GM23338 (cell line): ENCODE measurements around the gene MDH1. TPM values are rescaled to one million over a fixed set of nuclear protein-coding genes. Genes with fewer than 3 reads are reported as not detected.

Source experiments
- ATAC-seq: fragments of 200-7000 bp; cut with Tn5 transposase; 3 replicates; pipeline ENCODE4 v1.9.1; 2020
- DNase-seq: peaks from one replicate; pipeline ENCODE4 v3.0.0-alpha.2; 2015; ENCODE audit warnings: low spot score
- H2AFZ ChIP-seq: fragments of 200-600 bp; sonication (generic); 2 replicates; pipeline ENCODE4 v1.8.0; 2016; ENCODE audit warnings: antibody characterized with exemption, mild to moderate bottlenecking, moderate library complexity
- H3F3A ChIP-seq: fragments of 200-600 bp; sonication (generic); replicated peaks from 2 replicates; pipeline ENCODE4 v1.8.0; 2017; ENCODE audit warnings: antibody characterized with exemption, mixed run types, low read depth
- H3K27ac ChIP-seq: fragments of 200-600 bp; sonication (generic); 2 replicates; pipeline ENCODE4 v1.6.1; 2016; ENCODE audit warnings: low read depth
- H3K27me3 ChIP-seq: fragments of 200-600 bp; sonication (generic); 2 replicates; pipeline ENCODE4 v1.8.0; 2016; ENCODE audit warnings: mild to moderate bottlenecking, mixed run types, moderate library complexity; ENCODE audit not compliant: insufficient read depth
- H3K36me3 ChIP-seq: fragments of 200-600 bp; sonication (generic); 2 replicates; pipeline ENCODE4 v1.8.0; 2016; ENCODE audit warnings: mild to moderate bottlenecking; ENCODE audit not compliant: insufficient read depth
- H3K4me1 ChIP-seq: fragments of 200-600 bp; sonication (generic); 2 replicates; pipeline ENCODE4 v1.8.0; 2016; ENCODE audit warnings: mild to moderate bottlenecking, moderate library complexity; ENCODE audit not compliant: insufficient read depth
- H3K4me2 ChIP-seq: fragments of 200-600 bp; sonication (generic); 2 replicates; pipeline ENCODE4 v1.7.1; 2017; ENCODE audit warnings: mixed run types
- H3K4me3 ChIP-seq: fragments of 200-600 bp; sonication (generic); 2 replicates; pipeline ENCODE4 v1.6.1; 2016; ENCODE audit warnings: mixed run types
- H3K79me2 ChIP-seq: fragments of 200-600 bp; sonication (generic); replicated peaks from 2 replicates; pipeline ENCODE4 v1.8.0; 2017; ENCODE audit warnings: mild to moderate bottlenecking; ENCODE audit not compliant: insufficient read depth
- H3K9me2 ChIP-seq: fragments of 200-600 bp; sonication (generic); 2 replicates; pipeline ENCODE4 v1.8.0; 2017; ENCODE audit not compliant: insufficient read depth
- H4K20me1 ChIP-seq: fragments of 200-600 bp; sonication (generic); replicated peaks from 2 replicates; pipeline ENCODE4 v1.8.0; 2017; ENCODE audit warnings: mild to moderate bottlenecking; ENCODE audit not compliant: insufficient read depth
- H3K27ac Mint-ChIP-seq: 2 replicates; pipeline ENCODE4 v1.8.0; 2020; ENCODE audit warnings: inconsistent platforms, mild to moderate bottlenecking, moderate library complexity, mixed read lengths
- H3K27me3 Mint-ChIP-seq: 3 replicates; pipeline ENCODE4 v1.8.0; 2022; ENCODE audit warnings: low read depth, mild to moderate bottlenecking, moderate library complexity, mixed read lengths, inconsistent platforms; ENCODE audit not compliant: insufficient read depth, poor library complexity
- H3K36me3 Mint-ChIP-seq: 3 replicates; pipeline ENCODE4 v1.8.0; 2021; ENCODE audit warnings: low read depth, mild to moderate bottlenecking, inconsistent platforms, moderate library complexity, mixed read lengths
- H3K4me1 Mint-ChIP-seq: 3 replicates; pipeline ENCODE4 v1.8.0; 2020; ENCODE audit warnings: mild to moderate bottlenecking, inconsistent platforms, mixed read lengths
- H3K4me3 Mint-ChIP-seq: 3 replicates; pipeline ENCODE4 v1.8.0; 2021; ENCODE audit warnings: moderate library complexity, mild to moderate bottlenecking, inconsistent platforms, mixed read lengths
- H3K9me3 Mint-ChIP-seq: 3 replicates; pipeline ENCODE4 v1.8.0; 2020; ENCODE audit warnings: moderate library complexity, mild to moderate bottlenecking, inconsistent platforms, mixed read lengths
- CREB1 ChIP-seq: fragments of 250-450 bp; sonication (Bioruptor Pico); IDR thresholded peaks from 2 replicates; pipeline ENCODE4 v1.5.0; 2020; ENCODE audit warnings: low read depth, mild to moderate bottlenecking, moderate library complexity
- CTCF ChIP-seq, 2 experiments: fragments of 200-600 bp in 1 of 2; sonication (generic) in 1 of 2; conservative IDR thresholded peaks; 2 replicates each; pipeline versions ENCODE4 v1.5.1 to v1.6.1; 2016 to 2017; ENCODE audit warnings: antibody characterized with exemption in 2 of 2, low read depth in 2 of 2, mild to moderate bottlenecking in 2 of 2, moderate library complexity in 1 of 2
- EZH2 ChIP-seq: fragments of 200-600 bp; sonication (generic); IDR thresholded peaks from one replicate; pipeline ENCODE4 v1.8.0; 2017; ENCODE audit warnings: antibody characterized with exemption, mild to moderate bottlenecking, low read depth; ENCODE audit not compliant: unreplicated experiment
- EZH2phosphoT487 ChIP-seq: fragments of 200-600 bp; sonication (generic); IDR thresholded peaks from one replicate; pipeline ENCODE4 v1.8.1; 2018; ENCODE audit warnings: antibody characterized with exemption; ENCODE audit not compliant: unreplicated experiment
- JUNB ChIP-seq: IDR thresholded peaks from one replicate; pipeline ENCODE4 v1.6.1; 2016; ENCODE audit warnings: antibody characterized with exemption; ENCODE audit not compliant: unreplicated experiment
- NANOG ChIP-seq: IDR thresholded peaks from 2 replicates; pipeline ENCODE4 v1.6.1; 2016; ENCODE audit warnings: antibody characterized with exemption, borderline replicate concordance
- POLR2AphosphoS5 ChIP-seq: IDR thresholded peaks from 2 replicates; pipeline ENCODE4 v1.6.1; 2016; ENCODE audit warnings: antibody characterized with exemption, low read depth
- STAT1 ChIP-seq: IDR thresholded peaks from one replicate; pipeline ENCODE4 v1.6.1; 2016; ENCODE audit warnings: antibody characterized with exemption; ENCODE audit not compliant: unreplicated experiment
- ZNF114 ChIP-seq: fragments of 250-450 bp; sonication (Bioruptor Pico); IDR thresholded peaks from 2 replicates; pipeline ENCODE4 v1.5.0; 2020; ENCODE audit warnings: mild to moderate bottlenecking, moderate library complexity
- ZNF331 ChIP-seq: fragments of 250-450 bp; sonication (Bioruptor Pico); IDR thresholded peaks from 2 replicates; pipeline ENCODE4 v1.5.0; 2020; ENCODE audit warnings: low read depth, mild to moderate bottlenecking, moderate library complexity
- ZNF462 ChIP-seq: fragments of 250-450 bp; sonication (Bioruptor Pico); IDR thresholded peaks from 2 replicates; pipeline ENCODE4 v1.5.0; 2020; ENCODE audit warnings: mild to moderate bottlenecking, moderate library complexity
- polyA plus RNA-seq: library from polyadenylated mRNA; unstranded; fragments of >200 nt; fragmentation: Nextera tagmentation; extraction: Ambion mirVana; gene quantifications from 2 replicates; pipeline ENCODE4 v1.2.1, GENCODE V29; 2016
- total RNA-seq: library from RNA; depleted of rRNA; stranded (reverse); fragments of >200 nt; shearing (Covaris generic); gene quantifications from 2 replicates; pipeline ENCODE4 v1.2.3, GENCODE V29; 2014

MDH1 gene
- total and polyA plus RNA-seq, 2 experiments from 2014 or later: 275 to 503 TPM

- Histone ChIP-seq H4K20me1 (no peaks in the 10 kb centered on the region), H3K4me2 (no peak overlapping the region), H3K27me3 (no peaks in the 10 kb centered on the region), H3K79me2 (no peaks in the 10 kb centered on the region), H3K27ac (no peak overlapping the region), H3K4me3 (no peak overlapping the region), H3K36me3 (no peaks in the 10 kb centered on the region), H2AFZ (no peak overlapping the region), H3F3A (no peaks in the 10 kb centered on the region), H3K9me2 (no peaks in the 10 kb centered on the region), H3K4me1 (no peaks in the 10 kb centered on the region)
- H3K27ac Mint-ChIP-seq: no peak overlapping the region
- DNase-seq (no peak), ATAC-seq (no peak)
- peaks cover 17% of the 10 kb centered on the region for H3K9me3 Mint-ChIP-seq
- H3K4me1 Mint-ChIP-seq: no peaks in the 10 kb centered on the region; the same call in 1 of the 3 replicates
- H3K27me3 Mint-ChIP-seq: peaks cover 5% of the 10 kb centered on the region
- H3K36me3 Mint-ChIP-seq: peaks cover 14% of the 10 kb centered on the region
- no peak overlapping the region for H3K4me3 Mint-ChIP-seq
- TF ChIP-seq ZNF331 (CRISPR knock-in tag): no peak
- TF ChIP-seq JUNB: no peak
- TF ChIP-seq POLR2AphosphoS5: no peak
- TF ChIP-seq STAT1: no peak
- no peak for TF ChIP-seq ZNF114
- TF ChIP-seq EZH2: no peak
- TF ChIP-seq CREB1 (CRISPR knock-in tag): no peak
- no peak for TF ChIP-seq NANOG
- TF ChIP-seq EZH2phosphoT487: no peak
- TF ChIP-seq CTCF (conservative IDR thresholded peaks at IDR 0.05; ENCODE audit: low read depth in 2 of 2): no peak
- TF ChIP-seq ZNF462 (CRISPR knock-in tag): no peak
These were observed 49.2 kb upstream of the MDH1 start for GRCh38 chr2:63539416-63540162.
